Mesenchymal stem cell (in vitro differentiated cells and primary cell): ENCODE measurements around the gene RIMBP2.

Experiments
- DNase-seq: peaks from one replicate; pipeline ENCODE4 v3.0.0-alpha.2; 2013
- H2AFZ ChIP-seq: one replicate; pipeline ENCODE4 v1.6.1; 2013; ENCODE audit warnings: low read depth, mild to moderate bottlenecking, control low read depth, inconsistent platforms, low read length, moderate library complexity
- H2AK5ac ChIP-seq: 2 replicates; pipeline ENCODE4 v1.6.1; 2013; ENCODE audit warnings: low read length, moderate library complexity, mild to moderate bottlenecking, inconsistent platforms; ENCODE audit not compliant: severe bottlenecking
- H2BK120ac ChIP-seq: one replicate; pipeline ENCODE4 v1.6.1; 2013; ENCODE audit warnings: low read depth, mild to moderate bottlenecking, inconsistent platforms, low read length, moderate library complexity
- H2BK12ac ChIP-seq, 2 experiments: one replicate each; pipeline ENCODE4 v1.6.1; 2013; ENCODE audit warnings: inconsistent platforms in 2 of 2, low read length in 2 of 2, mild to moderate bottlenecking in 2 of 2, moderate library complexity in 2 of 2, control low read depth in 1 of 2
- H2BK15ac ChIP-seq: one replicate; pipeline ENCODE4 v1.6.1; 2013; ENCODE audit warnings: mild to moderate bottlenecking, low read depth, inconsistent platforms; ENCODE audit not compliant: poor library complexity, severe bottlenecking
- H2BK5ac ChIP-seq: 2 replicates; pipeline ENCODE4 v1.6.1; 2013; ENCODE audit warnings: low read depth, mild to moderate bottlenecking, low read length, control low read depth, inconsistent platforms; ENCODE audit not compliant: poor library complexity, severe bottlenecking
- H3K14ac ChIP-seq, 2 experiments: one replicate each; pipeline ENCODE4 v1.6.1; 2013; ENCODE audit warnings: inconsistent platforms in 2 of 2, low read length in 2 of 2, control low read depth in 1 of 2, mild to moderate bottlenecking in 1 of 2, moderate library complexity in 1 of 2
- H3K18ac ChIP-seq, 2 experiments: one replicate each; pipeline ENCODE4 v1.6.1; 2013; ENCODE audit warnings: inconsistent platforms in 2 of 2, low read length in 2 of 2, control low read depth in 1 of 2, low read depth in 1 of 2, mild to moderate bottlenecking in 1 of 2
- H3K23ac ChIP-seq, 2 experiments: one replicate each; pipeline ENCODE4 v1.6.1; 2013; ENCODE audit warnings: inconsistent platforms in 2 of 2, low read length in 2 of 2, mild to moderate bottlenecking in 2 of 2, moderate library complexity in 2 of 2, control low read depth in 1 of 2
- H3K27ac ChIP-seq: 2 replicates; pipeline ENCODE4 v1.5.1; 2013; ENCODE audit warnings: mild to moderate bottlenecking, moderate library complexity, low read length, control low read depth, inconsistent platforms; ENCODE audit not compliant: poor library complexity, severe bottlenecking
- H3K27me3 ChIP-seq, 2 experiments: 2 replicates each; pipeline versions ENCODE4 v1.6.1 to v1.7.0; 2013; ENCODE audit warnings: low read length in 2 of 2, mild to moderate bottlenecking in 2 of 2, moderate library complexity in 2 of 2, control low read depth in 1 of 2, inconsistent platforms in 1 of 2; ENCODE audit not compliant: control insufficient read depth in 1 of 2, insufficient read depth in 1 of 2
- H3K36me3 ChIP-seq, 2 experiments: 2 replicates each; pipeline versions ENCODE4 v1.6.1 to v1.7.0; 2013; ENCODE audit warnings: low read length in 2 of 2, control low read depth in 1 of 2, inconsistent platforms in 1 of 2, low read depth in 1 of 2, mild to moderate bottlenecking in 1 of 2; ENCODE audit not compliant: insufficient read depth in 2 of 2, control insufficient read depth in 1 of 2
- H3K4ac ChIP-seq, 2 experiments: one replicate each; pipeline ENCODE4 v1.6.1; 2013; ENCODE audit warnings: inconsistent platforms in 2 of 2, low read length in 2 of 2, mild to moderate bottlenecking in 2 of 2, moderate library complexity in 2 of 2, control low read depth in 1 of 2, low read depth in 1 of 2
- H3K4me1 ChIP-seq: 2 replicates; pipeline ENCODE4 v1.6.1; 2013; ENCODE audit warnings: low read depth, low read length, control low read depth; ENCODE audit not compliant: control insufficient read depth, insufficient read depth
- H3K4me2 ChIP-seq: 2 replicates; pipeline ENCODE4 v1.6.1; 2013; ENCODE audit warnings: low read length, mild to moderate bottlenecking, inconsistent platforms; ENCODE audit not compliant: poor library complexity, severe bottlenecking
- H3K4me3 ChIP-seq, 2 experiments: 2 replicates each; pipeline versions ENCODE4 v1.5.1 to v1.7.0; 2013; ENCODE audit warnings: low read length in 2 of 2, mild to moderate bottlenecking in 2 of 2, control low read depth in 1 of 2, low read depth in 1 of 2; ENCODE audit not compliant: insufficient read depth in 1 of 2
- H3K79me1 ChIP-seq: replicated peaks from 2 replicates; pipeline ENCODE4 v1.6.1; 2013; ENCODE audit warnings: mild to moderate bottlenecking, control low read depth, low read length, inconsistent platforms; ENCODE audit not compliant: poor library complexity, severe bottlenecking
- H3K9ac ChIP-seq: 2 replicates; pipeline ENCODE4 v1.7.0; 2013; ENCODE audit warnings: mild to moderate bottlenecking, low read length, moderate library complexity
- H3K9me3 ChIP-seq: 2 replicates; pipeline ENCODE4 v1.7.0; 2013; ENCODE audit warnings: mild to moderate bottlenecking, low read length; ENCODE audit not compliant: control insufficient read depth
- H4K8ac ChIP-seq: one replicate; pipeline ENCODE4 v1.6.1; 2013; ENCODE audit warnings: inconsistent platforms, mild to moderate bottlenecking, low read length, moderate library complexity
- H4K91ac ChIP-seq: one replicate; pipeline ENCODE4 v1.6.1; 2013; ENCODE audit warnings: mild to moderate bottlenecking, low read length, inconsistent platforms
- WGBS: methylation state at CpG from one replicate; pipeline ENCODE4 v1.1.7; 2013; ENCODE audit warnings: mixed read lengths; 5-methylcytosine and 5-hydroxymethylcytosine counted together

RIMBP2 gene

GRCh38 chr12:130454296-130454695 is 261.8 kb downstream of the RIMBP2 start:
- Histone ChIP-seq H3K4me1 (no peaks in the 10 kb centered on the region), H2AK5ac (no peak overlapping the region), H3K36me3 (no peaks in the 10 kb centered on the region), H3K9me3 (no peaks in the 10 kb centered on the region), H4K91ac (no peak overlapping the region), H3K14ac (no peak overlapping the region), H2BK5ac (no peak overlapping the region), H3K4me3 (peak overlapping the region in 1 of 2 experiments; percentile 7), H2AFZ (no peak overlapping the region), H3K23ac (no peak overlapping the region), H3K4me2 (no peak overlapping the region), H3K79me1 (no peaks in the 10 kb centered on the region), H3K18ac (no peak overlapping the region), H4K8ac (no peak overlapping the region), H3K27ac (no peak overlapping the region), H2BK15ac (no peak overlapping the region), H3K4ac (no peak overlapping the region), H2BK120ac (no peak overlapping the region), H2BK12ac (no peak overlapping the region), H3K27me3 (no peaks in the 10 kb centered on the region), H3K9ac (no peak overlapping the region)
- 83% methylated on average over 9 of the region's 9 CpGs for WGBS
- DNase-seq = no peak

- DNase-seq = no peak
- no peaks in the 10 kb centered on the region for H3K27me3 ChIP-seq
- H3K36me3 ChIP-seq = no peaks in the 10 kb centered on the region
- H3K79me1 ChIP-seq = no peaks in the 10 kb centered on the region
- H3K23ac ChIP-seq = no peak overlapping the region
- no peaks in the 10 kb centered on the region for H3K4me1 ChIP-seq
- no peak overlapping the region for H3K4me2 ChIP-seq
- no peak overlapping the region for H3K14ac ChIP-seq
- WGBS = 85% methylated on average over 7 of the region's 10 CpGs
- H2BK12ac ChIP-seq = no peak overlapping the region
- no peak overlapping the region for H2AFZ ChIP-seq
- no peak overlapping the region for H2BK15ac ChIP-seq
- H2AK5ac ChIP-seq = no peak overlapping the region
- H3K27ac ChIP-seq = no peak overlapping the region
- H4K91ac ChIP-seq = no peak overlapping the region
- no peak overlapping the region for H4K8ac ChIP-seq
- no peak overlapping the region for H3K4me3 ChIP-seq
- no peaks in the 10 kb centered on the region for H3K9me3 ChIP-seq
- no peak overlapping the region for H3K4ac ChIP-seq
- H2BK120ac ChIP-seq = no peak overlapping the region
- H3K18ac ChIP-seq = no peak overlapping the region
- H3K9ac ChIP-seq = no peak overlapping the region
- H2BK5ac ChIP-seq = no peak overlapping the region
These were observed 263.6 kb downstream of the RIMBP2 start for GRCh38 chr12:130452546-130452945.

GRCh38 chr12:130451001-130451930 is 264.8 kb downstream of the RIMBP2 start:
- H3K4me3 ChIP-seq = no peak overlapping the region
- no peak overlapping the region for H4K91ac ChIP-seq
- no peak overlapping the region for H3K27ac ChIP-seq
- H2AFZ ChIP-seq = no peak overlapping the region
- no peak overlapping the region for H3K18ac ChIP-seq
- no peak overlapping the region for H2BK5ac ChIP-seq
- no peak overlapping the region for H2BK12ac ChIP-seq
- no peak overlapping the region for H3K9ac ChIP-seq
- no peaks in the 10 kb centered on the region for H3K4me1 ChIP-seq
- H3K36me3 ChIP-seq = no peaks in the 10 kb centered on the region
- H3K23ac ChIP-seq = no peak overlapping the region
- H2BK15ac ChIP-seq = no peak overlapping the region
- no peaks in the 10 kb centered on the region for H3K9me3 ChIP-seq
- no peaks in the 10 kb centered on the region for H3K79me1 ChIP-seq
- H2BK120ac ChIP-seq = no peak overlapping the region
- H4K8ac ChIP-seq = no peak overlapping the region
- H3K4me2 ChIP-seq = no peak overlapping the region
- no peak overlapping the region for H3K4ac ChIP-seq
- no peaks in the 10 kb centered on the region for H3K27me3 ChIP-seq
- no peak overlapping the region for H3K14ac ChIP-seq
- 92% methylated on average over 41 of the region's 41 CpGs for WGBS
- no peak for DNase-seq
- H2AK5ac ChIP-seq = no peak overlapping the region

GRCh38 chr12:130449291-130449690 is 266.8 kb downstream of the RIMBP2 start:
- H3K79me1 ChIP-seq = no peaks in the 10 kb centered on the region
- 87% methylated on average over 18 of the region's 18 CpGs for WGBS

More at GRCh38 chr12:130449291-130449690, 266.8 kb downstream of the RIMBP2 start:
- no peak overlapping the region for H2BK15ac ChIP-seq
- H3K9ac ChIP-seq = no peak overlapping the region
- H3K9me3 ChIP-seq = no peaks in the 10 kb centered on the region
- no peak overlapping the region for H4K91ac ChIP-seq
- H2AFZ ChIP-seq = no peak overlapping the region
- H2BK5ac ChIP-seq = no peak overlapping the region
- H3K36me3 ChIP-seq = no peaks in the 10 kb centered on the region
- H4K8ac ChIP-seq = no peak overlapping the region
- DNase-seq = no peak
- H3K14ac ChIP-seq = no peak overlapping the region
- H2AK5ac ChIP-seq = no peak overlapping the region
- no peak overlapping the region for H3K27ac ChIP-seq
- H3K4me2 ChIP-seq = no peak overlapping the region
- H3K23ac ChIP-seq = no peak overlapping the region
- no peak overlapping the region for H3K4me3 ChIP-seq
- no peak overlapping the region for H3K4ac ChIP-seq
- H2BK120ac ChIP-seq = no peak overlapping the region
- H3K18ac ChIP-seq = no peak overlapping the region
- H2BK12ac ChIP-seq = no peak overlapping the region
- no peaks in the 10 kb centered on the region for H3K27me3 ChIP-seq
- H3K4me1 ChIP-seq = no peaks in the 10 kb centered on the region
